Measurements from ENCODE around the gene FER. TPM values are rescaled to one million over a fixed set of nuclear protein-coding genes. Genes with fewer than 3 reads are reported as not detected.

The FER gene
- total and polyA plus RNA-seq, 9 of the 15 experiments (the other 6 are each of a cell fraction or from before 2014, with no cell fraction given): 6.7 to 18.2 (median 8.9) TPM

GRCh38 chr5:108727651-108728565 lies 19.8 kb upstream of the FER start (continued):
- TF ChIP-seq ZNF609 (CRISPR knock-in tag; IDR thresholded peaks at IDR 0.05; ENCODE audit: borderline replicate concordance) (no peak), BRCA1 (IDR thresholded peaks at IDR 0.05) (no peak), BRCA1 (CRISPR knock-in tag; IDR thresholded peaks at IDR 0.05) (no peak), ZNF583 (CRISPR knock-in tag; IDR thresholded peaks at IDR 0.05) (no peak), OTX1 (CRISPR knock-in tag; IDR thresholded peaks at IDR 0.05) (no peak), ZNF184 (CRISPR knock-in tag; IDR thresholded peaks at IDR 0.05) (no peak), PHF21A (IDR thresholded peaks at IDR 0.05; ENCODE audit: borderline replicate concordance, low read depth) (no peak), ZBTB17 (CRISPR knock-in tag; IDR thresholded peaks at IDR 0.05) (no peak; the same call in 1 of the 2 replicates), FOXK2 (conservative IDR thresholded peaks at IDR 0.05 in 1 of 2, IDR thresholded peaks at IDR 0.05 in 1 of 2; ENCODE audit: low read depth in 2 of 2) (no peak; a peak in 1 of 4 replicates), ZNF174 (CRISPR knock-in tag; IDR thresholded peaks at IDR 0.05) (no peak), C11orf30 (IDR thresholded peaks at IDR 0.05; ENCODE audit: low read depth) (peak; percentile 60), NR0B1 (IDR thresholded peaks at IDR 0.05; ENCODE audit: partially characterized antibody) (no peak), CBX1 (IDR thresholded peaks at IDR 0.05; ENCODE audit: low read depth) (peak; percentile 67; the same call in 1 of the 2 replicates), PTBP1 (IDR thresholded peaks at IDR 0.05; ENCODE audit: low read depth, low read length) (no peak), ZNF146 (CRISPR knock-in tag; IDR thresholded peaks at IDR 0.05; ENCODE audit: unreplicated experiment) (no peak), SMAD1 (IDR thresholded peaks at IDR 0.05; ENCODE audit: low read depth, low read length, partially characterized antibody) (peak; percentile 11), SNAPC5 (CRISPR knock-in tag; IDR thresholded peaks at IDR 0.05) (no peak), PCBP2 (IDR thresholded peaks at IDR 0.05; ENCODE audit: low read depth, low read length, poor library complexity, severe bottlenecking) (no peak), ARNT (IDR thresholded peaks at IDR 0.05) (no peak), BRD9 (IDR thresholded peaks at IDR 0.05; ENCODE audit: low read depth, partially characterized antibody) (peak; percentile 52), KAT2B (IDR thresholded peaks at IDR 0.05; ENCODE audit: low read depth, low read length) (no peak), ARHGAP35 (IDR thresholded peaks at IDR 0.05; ENCODE audit: partially characterized antibody) (no peak), ILK (tag; IDR thresholded peaks at IDR 0.05; ENCODE audit: borderline replicate concordance, low read depth) (no peak), FOXA1 (IDR thresholded peaks at IDR 0.05; ENCODE audit: borderline replicate concordance) (no peak)
